C4-2B (cell line): ENCODE results near the gene BEGAIN.

Experiments used
- ZFX ChIP-seq: fragments of 450-650 bp; IDR thresholded peaks from 2 replicates; pipeline ENCODE4 v1.6.1; 2017
- TF ChIP-seq, protein P1 (sequence below): fragments of 450-650 bp; conservative IDR thresholded peaks from 2 replicates; pipeline ENCODE4 v1.5.1; 2017; ENCODE audit warnings: mild to moderate bottlenecking

GRCh38 chr14:100526632-100527031, 60.6 kb downstream of the BEGAIN start:
- TF ChIP-seq, protein P1, sequence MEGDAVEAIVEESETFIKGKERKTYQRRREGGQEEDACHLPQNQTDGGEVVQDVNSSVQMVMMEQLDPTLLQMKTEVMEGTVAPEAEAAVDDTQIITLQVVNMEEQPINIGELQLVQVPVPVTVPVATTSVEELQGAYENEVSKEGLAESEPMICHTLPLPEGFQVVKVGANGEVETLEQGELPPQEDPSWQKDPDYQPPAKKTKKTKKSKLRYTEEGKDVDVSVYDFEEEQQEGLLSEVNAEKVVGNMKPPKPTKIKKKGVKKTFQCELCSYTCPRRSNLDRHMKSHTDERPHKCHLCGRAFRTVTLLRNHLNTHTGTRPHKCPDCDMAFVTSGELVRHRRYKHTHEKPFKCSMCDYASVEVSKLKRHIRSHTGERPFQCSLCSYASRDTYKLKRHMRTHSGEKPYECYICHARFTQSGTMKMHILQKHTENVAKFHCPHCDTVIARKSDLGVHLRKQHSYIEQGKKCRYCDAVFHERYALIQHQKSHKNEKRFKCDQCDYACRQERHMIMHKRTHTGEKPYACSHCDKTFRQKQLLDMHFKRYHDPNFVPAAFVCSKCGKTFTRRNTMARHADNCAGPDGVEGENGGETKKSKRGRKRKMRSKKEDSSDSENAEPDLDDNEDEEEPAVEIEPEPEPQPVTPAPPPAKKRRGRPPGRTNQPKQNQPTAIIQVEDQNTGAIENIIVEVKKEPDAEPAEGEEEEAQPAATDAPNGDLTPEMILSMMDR = no peak
- no peak for TF ChIP-seq ZFX
